Testis (tissue), 2 donors: ENCODE results near the gene MAPK1.

Source experiments
- POLR2A ChIP-seq: fragments of 450-650 bp; IDR thresholded peaks from one replicate; pipeline ENCODE4 v1.6.1; 2017; ENCODE audit warnings: antibody characterized with exemption, mild to moderate bottlenecking, moderate library complexity
- TF ChIP-seq, protein P1 (sequence below), 3 experiments: fragments of 450-650 bp in 2 of 3; fragments of 200-600 bp in 1 of 3; sonication (generic) in 1 of 3; IDR thresholded peaks; one replicate each; pipeline ENCODE4 v1.5.1; 2016 to 2019; ENCODE audit warnings: antibody characterized with exemption in 3 of 3, mild to moderate bottlenecking in 2 of 3, moderate library complexity in 1 of 3

- no peak for TF ChIP-seq POLR2A
- TF ChIP-seq, protein P1, sequence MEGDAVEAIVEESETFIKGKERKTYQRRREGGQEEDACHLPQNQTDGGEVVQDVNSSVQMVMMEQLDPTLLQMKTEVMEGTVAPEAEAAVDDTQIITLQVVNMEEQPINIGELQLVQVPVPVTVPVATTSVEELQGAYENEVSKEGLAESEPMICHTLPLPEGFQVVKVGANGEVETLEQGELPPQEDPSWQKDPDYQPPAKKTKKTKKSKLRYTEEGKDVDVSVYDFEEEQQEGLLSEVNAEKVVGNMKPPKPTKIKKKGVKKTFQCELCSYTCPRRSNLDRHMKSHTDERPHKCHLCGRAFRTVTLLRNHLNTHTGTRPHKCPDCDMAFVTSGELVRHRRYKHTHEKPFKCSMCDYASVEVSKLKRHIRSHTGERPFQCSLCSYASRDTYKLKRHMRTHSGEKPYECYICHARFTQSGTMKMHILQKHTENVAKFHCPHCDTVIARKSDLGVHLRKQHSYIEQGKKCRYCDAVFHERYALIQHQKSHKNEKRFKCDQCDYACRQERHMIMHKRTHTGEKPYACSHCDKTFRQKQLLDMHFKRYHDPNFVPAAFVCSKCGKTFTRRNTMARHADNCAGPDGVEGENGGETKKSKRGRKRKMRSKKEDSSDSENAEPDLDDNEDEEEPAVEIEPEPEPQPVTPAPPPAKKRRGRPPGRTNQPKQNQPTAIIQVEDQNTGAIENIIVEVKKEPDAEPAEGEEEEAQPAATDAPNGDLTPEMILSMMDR (IDR thresholded peaks at IDR 0.05) = no peak
Observed at GRCh38 chr22:21807544-21808529, 59.6 kb downstream of the MAPK1 start.
